NCI-H1048 (cell line): ENCODE measurements around the gene RBMS1.

Experiments
- DNase-seq: peaks from one replicate; lab custom pipeline; 2025; lab: John Stamatoyannopoulos, UW

Gene RBMS1, protein sequence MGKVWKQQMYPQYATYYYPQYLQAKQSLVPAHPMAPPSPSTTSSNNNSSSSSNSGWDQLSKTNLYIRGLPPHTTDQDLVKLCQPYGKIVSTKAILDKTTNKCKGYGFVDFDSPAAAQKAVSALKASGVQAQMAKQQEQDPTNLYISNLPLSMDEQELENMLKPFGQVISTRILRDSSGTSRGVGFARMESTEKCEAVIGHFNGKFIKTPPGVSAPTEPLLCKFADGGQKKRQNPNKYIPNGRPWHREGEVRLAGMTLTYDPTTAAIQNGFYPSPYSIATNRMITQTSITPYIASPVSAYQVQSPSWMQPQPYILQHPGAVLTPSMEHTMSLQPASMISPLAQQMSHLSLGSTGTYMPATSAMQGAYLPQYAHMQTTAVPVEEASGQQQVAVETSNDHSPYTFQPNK

DNA sequence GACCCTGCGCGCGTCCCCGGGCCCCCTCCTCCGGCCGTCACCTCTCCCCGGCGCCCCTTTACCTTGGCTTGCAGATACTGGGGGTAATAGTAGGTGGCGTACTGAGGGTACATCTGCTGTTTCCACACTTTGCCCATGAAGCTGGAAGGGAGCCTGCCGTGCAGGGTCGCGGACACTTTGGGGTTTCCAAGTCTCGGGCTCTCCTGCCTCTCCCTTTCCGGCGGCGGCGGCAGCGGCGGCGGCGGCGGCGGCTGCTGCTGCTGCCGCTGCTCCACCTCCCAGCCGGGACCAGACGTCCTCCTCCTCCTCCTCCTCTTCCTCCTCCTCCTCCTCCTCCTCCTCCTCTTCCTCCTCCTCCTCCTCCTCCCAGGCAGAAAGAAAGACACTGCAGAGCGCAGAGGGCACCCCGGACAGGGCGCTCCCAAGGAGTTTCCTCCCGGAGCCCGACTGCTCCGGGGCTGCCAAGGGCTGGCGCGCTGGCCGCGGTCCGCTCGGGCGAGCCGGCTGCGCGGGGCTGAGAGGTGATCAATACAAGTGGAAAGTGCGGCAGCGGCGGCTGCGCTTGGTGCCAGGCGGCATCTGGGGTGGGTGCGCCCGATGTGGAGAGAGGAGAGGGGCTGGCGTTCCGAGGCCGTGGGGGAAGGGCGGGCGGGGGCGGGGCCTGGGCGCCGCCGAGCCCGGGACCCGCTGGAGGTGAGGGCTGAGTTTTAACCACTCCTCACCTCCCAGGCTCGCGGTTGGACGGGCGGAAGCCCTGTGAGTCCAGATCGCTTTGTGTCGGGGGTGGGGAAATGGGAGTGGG, at the start of gene RBMS1:
TSS of gene RBMS1 (minus strand) at position 581 of the 802 bp plus-strand sequence. CDS start at position 137, 444 bp downstream.
- no peak for DNase-seq

DNA sequence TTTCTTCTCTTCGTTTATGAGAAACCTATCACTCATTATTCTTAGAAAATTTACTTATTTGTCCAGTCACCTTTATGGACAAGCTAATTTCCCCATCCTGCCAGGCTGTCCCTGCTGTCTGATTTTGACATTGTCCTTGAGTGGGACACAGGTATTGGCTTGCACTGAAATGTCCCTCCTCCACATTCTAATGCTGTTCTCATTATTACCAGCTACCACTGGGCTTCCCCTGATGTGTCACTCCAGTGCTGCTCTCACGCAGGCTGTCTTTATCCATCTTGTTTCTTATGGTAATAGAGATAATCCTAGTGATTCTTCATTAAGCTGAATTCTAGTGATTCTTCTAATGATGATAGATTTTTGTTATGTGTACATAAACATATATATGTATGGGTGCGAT, 48.1 kb upstream of the RBMS1 start:
- DNase-seq, result no peak

DNA sequence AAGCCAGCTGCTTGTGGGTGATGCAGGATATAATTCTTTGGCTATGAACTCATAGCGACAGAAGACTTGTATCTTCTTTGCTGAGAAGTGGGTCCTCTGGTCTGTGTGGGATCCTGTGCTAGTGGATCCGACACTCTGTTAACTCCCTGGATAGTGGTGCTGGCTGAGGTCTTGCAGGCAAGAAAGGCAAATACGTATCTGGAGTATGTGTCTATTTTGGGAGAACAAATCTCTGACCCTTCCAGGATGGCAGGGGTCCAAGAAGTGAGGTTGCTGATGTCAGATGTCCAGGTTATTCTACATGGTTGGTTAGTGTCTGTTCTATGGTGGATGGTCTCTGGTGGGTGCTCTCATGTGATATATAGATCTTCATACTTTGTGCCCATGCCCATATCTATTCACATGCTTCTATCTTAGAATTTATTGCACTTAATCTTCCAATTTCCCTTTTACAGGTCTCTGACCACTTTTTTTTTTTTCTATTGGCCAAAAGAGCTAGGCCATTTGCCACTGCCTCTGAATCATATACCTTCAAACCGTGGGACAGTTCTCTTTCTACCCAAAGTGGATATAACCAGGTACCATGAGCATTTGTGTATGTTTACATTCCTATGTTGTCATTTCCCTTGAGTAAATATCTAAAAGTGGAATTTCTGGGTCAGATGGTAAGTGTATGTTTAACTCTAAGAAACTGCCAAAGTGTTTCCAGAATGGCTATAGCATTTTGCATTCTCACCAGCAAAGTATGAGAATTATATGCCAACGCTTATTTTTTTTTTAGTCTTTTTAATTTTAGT, 45.1 kb upstream of the RBMS1 start:
- no peak for DNase-seq

DNA sequence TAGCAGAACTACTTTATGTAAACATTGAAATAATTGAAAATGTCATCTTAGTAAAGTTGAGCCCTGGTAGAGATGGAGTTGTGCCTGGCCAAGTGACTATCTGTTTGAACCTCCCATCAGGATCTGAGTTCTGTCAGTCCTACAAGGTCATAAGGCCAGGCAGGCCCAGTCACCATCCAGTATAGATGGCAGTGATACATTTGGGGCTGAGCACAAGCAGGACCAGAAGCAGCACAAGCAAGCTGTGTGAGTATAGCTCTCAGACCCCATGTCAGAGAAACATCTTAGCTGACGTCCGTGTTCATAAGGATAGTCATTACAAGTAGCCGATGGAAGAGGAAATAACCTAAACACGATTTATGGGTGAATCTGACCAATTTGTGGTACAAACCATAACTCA, 44.5 kb upstream of the RBMS1 start:
- no peak for DNase-seq

DNA sequence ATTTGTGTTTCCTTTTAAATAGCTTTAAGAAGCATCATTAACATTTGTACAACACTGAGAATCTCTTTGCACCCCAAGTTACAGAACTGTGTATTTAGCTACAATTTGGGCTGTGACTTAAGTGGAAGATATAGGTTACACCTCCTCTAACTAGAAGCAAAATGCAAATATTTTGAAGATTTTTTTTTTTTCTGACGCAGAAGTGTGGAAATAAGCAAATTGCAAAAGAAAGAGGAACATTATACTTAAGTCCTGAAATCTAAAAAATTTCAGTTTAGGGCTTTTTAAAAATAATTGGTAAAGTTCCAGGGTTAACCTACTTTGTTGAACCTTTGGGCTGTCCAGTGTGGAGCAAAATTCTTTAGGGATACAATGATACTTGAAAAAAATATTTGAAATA, 41.4 kb upstream of the RBMS1 start:
- DNase-seq, result no peak

DNA sequence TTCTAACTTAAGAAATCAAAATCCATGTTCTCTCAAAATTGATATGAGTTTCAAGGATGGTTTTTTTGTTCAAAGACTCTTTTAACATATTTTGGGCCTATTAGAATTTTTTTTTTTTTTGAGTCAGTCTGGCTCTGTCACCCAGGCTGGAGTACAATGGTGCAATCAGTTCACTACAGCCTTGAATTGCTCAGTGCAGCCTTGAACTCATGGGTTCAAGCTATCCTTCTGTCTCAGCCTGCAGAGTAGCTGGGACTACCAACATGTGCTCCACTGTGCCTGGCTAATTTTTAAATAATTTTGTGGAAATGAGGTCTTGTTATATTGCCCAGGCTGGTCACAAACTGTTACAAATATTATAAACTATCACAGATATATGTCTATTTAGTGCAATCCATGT, 40.6 kb upstream of the RBMS1 start:
- DNase-seq, result no peak

DNA sequence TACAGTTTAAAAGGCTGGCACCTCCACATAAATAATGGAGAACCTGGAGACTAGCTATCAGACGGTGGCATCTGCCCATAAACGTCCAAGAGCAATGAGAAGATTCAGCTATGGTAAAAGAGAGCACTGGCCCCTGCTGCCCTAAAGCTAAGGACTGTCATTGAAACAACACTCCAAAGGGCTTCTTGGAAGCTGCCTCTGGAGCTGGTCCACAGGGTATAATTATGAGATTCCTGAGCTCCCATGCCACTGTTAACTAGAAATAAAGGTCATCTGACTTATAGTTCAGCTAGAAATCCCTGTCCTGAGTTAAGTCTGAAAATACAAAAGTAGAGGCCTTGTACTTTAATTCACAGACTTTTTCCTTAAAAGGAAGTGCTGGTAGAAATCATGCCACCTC, 39.9 kb upstream of the RBMS1 start:
- no peak for DNase-seq

DNA sequence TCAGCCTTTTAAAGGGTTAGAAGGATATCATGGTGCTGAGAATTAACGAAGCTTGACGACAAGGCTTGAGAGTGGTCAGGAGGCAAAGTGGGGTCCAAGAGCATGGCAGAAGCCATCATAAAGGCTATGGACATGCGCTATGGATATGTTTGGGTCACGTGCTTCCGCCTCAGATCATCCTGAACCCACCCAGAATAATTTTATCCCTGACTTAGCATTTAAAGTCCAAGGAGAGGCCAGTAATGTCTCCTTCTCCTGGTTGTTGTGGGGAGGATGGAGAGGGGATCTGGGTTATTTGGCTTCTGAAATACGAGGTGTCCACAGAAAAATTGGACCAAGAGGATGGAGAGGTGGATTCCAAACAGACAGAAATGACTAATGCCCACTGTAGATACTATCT, 38.8 kb upstream of the RBMS1 start:
- no peak for DNase-seq

DNA sequence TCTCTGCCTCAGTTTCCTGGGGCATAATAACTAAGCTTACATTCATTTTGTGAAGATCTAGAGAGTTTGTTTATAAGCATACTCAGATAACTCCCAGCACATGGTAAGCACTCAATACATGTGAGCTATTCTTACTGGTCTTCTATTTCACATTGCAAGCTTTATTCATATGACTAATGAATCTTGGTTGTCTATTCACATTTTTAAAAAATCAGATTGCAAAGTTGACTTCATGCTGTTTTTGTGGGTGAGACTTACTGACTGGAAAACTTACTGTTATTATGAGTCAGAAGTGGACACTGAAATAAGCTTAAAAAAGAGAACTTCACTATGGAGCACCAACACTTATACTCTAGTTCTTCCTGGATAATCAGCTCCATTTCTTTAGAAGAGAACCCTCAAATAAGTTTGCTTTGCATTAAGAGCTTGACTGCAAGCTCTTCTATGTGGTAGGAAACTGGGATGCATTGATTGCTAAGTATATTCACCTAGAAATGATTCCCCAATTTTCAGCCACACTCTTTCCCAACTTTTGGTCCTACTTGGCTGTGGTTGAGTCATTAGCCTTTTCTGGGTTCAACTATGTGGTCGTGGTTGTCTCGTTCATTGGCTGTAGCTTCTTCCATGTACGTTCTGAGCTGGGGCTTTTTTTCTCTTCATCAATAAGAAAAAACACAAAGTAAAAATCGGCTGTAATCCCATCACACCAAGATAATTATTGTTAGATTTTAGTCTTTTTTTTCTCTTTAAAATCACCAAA, 29.5 kb upstream of the RBMS1 start:
- no peak for DNase-seq

DNA sequence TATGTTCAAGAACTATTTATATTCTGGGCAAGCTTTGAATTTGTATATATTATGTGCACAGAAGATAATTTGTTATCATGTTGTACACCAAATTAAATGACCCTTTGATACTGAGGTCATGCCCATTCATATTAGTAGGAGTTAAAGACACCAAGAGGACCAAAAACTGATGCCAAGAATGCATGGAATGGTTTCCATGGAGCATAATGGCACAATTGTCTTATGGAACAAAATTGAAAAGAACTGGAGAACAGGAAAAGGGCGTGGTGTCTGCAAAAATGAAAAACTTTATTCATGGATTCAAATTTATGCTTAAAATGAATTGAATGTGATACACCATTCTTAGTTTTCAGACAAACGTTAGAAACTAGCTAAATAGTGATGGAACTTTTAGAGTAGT, 24.1 kb upstream of the RBMS1 start:
- no peak for DNase-seq

DNA sequence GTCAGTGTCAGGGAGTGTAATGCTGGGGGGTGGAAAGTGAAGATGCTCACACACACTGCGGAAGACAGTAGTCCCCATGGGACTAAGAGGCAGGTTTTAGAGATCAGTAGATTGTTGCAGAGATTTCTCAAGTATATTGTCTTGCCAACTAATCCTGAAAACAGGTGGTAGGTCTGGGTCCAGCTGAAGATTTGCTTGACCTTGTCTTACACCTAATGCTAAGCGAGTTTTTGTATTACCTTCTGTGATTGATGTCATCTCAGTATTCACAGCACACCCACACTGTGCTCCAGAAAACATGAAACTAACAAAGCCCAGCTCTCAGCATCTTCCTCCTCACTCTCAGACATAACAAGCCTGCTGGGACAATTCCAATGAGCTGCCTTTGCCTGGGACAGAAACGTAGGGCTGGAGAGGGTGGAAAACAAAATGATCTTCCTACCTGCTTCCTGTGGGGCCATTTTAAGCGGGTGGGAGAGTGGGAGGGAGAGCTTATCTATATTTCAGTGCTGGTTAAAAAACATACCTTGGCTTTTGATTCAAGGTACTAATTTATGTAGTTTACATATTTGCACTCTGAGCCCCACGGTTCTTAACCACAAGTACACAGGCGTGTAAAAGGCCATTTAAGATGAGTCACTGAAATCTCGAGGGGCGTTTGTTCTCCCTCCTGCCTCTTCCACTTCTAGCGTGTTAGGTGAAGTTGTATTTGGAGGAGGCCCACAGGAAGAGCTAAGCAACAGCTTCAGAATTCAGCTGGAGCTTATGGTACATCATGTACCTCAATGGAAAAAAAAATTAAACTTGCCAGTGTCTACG, 23.1 kb upstream of the RBMS1 start:
- DNase-seq, result no peak

DNA sequence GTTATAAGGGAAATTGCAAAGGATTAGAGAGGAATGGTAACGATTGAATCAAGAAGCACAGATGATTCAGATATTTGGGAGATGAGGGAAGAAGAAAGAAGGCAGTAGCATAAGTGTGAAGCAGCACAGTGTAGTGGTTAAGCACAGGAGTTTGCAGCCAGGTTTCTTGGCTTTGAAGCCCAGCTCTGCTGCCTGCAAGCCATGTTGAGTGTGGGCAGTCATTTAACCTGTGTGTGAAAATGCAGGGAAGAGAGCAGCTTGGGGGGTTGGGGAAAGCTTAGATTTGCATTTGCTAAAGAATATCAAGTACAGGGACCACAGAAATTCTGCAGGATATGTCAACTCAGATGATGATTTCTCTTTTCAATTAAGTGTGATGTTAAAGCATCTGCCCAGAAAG, 21.5 kb upstream of the RBMS1 start:
- DNase-seq, result no peak

DNA sequence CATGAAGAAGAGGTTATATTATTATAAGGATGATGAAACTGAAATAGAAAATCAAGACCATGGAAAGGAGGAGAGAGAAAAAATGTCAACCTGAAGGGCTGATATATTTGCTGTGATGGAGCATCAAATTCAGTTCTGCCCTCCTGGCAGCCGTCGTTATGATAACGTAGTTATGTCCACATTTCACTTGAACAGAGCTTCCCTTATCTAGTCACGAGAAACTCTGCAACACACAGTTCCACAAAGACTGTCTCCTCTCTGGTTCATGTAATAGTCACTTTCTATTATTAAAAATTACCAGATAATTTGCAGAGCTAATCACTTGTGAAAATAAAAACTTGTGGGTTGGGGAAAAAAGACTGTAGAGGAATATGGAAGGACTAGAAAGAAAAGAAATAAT, 19.5 kb upstream of the RBMS1 start:
- DNase-seq, result no peak

DNA sequence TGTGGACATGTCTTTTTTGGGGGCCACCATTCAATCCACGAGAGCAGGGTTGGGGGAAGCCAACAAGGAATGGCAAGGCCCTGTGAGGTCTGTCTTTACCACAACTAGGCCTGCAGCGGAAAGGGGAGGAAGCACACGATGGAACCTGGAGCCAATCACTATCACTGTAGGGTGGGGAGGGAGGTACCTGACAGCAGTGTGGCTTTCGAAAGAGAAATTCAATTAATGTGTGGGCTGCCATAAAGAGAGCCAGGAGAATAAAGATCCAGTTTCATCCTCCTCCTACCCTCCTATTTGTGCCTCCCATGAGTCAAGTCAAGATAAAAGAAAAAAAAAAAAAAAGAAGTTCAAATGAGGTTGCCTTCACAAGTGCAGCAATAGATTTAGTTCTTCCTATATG, 18.9 kb upstream of the RBMS1 start:
- no peak for DNase-seq

DNA sequence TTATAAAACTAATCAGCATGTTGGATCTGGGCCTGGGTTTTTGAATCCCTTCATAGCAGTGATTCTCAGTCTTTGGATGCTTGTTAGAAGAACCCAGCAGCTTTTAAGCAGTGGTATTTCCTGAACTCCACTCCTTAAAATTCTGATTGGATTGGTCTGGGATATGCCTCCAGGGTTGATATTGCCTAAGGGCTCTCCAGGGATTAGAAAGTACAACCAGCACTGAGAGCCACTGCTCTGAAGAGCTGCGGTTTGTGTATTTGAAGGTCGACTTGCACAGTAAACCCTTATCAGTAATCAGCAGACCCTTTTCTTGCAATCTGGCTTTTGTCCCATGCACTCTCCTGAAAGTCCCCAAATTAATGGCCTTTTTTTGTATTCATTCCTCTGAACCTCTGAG, 17.0 kb upstream of the RBMS1 start:
- DNase-seq, result no peak

DNA sequence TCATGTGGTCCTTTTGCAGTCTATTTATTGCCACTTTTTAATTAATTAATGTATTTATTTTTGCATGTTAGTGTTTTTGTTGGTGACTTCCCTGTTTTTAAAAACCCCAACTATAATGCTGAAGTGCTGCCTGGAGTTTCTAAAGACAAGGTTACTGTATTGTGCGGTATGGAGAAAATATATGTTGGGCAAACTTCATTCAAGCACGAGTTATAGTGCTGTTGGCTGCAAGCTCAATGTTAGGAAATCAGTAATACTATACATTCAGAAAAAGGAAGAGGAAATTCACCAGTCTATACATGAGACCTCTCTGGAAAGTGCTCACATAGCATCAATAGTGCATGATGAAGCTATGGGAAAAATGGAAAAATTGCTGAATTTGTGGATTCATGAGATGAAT, 15.4 kb upstream of the RBMS1 start:
- no peak for DNase-seq

DNA sequence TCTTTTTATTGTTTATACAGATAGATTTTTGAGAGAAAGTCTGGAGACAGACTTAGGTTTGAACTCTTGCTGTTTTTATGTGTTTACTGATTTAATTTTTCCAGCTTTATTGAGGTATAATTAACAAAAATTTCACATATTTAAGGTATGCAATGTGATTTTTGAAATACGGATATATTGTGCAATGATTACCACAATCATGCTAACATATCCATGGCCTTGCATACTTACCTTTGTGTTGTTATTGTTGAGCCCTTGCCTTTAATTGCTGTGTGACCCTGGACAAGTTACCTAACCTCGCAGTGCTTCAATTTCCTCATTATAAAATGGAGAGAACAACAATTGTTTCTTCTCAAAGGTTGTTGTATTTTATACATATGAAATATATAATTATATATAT, 13.9 kb upstream of the RBMS1 start:
- no peak for DNase-seq

DNA sequence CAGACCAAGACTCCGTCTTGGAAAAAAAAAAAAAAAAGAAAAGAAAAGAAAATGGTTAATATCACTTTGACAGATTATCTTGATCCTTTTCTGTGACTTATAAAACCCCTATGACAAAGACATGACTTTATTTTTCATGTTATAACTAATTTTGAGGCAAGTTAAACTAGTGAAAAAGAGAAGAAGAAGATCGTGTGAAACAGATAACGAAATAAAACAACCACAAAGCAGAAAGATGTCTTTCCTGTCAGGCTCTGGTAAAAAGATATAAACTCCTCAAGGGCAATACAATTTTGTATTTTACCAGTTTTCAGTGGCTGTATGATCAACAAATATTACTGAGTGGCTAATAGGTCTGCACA, 13.4 kb upstream of the RBMS1 start:
- DNase-seq, result no peak

DNA sequence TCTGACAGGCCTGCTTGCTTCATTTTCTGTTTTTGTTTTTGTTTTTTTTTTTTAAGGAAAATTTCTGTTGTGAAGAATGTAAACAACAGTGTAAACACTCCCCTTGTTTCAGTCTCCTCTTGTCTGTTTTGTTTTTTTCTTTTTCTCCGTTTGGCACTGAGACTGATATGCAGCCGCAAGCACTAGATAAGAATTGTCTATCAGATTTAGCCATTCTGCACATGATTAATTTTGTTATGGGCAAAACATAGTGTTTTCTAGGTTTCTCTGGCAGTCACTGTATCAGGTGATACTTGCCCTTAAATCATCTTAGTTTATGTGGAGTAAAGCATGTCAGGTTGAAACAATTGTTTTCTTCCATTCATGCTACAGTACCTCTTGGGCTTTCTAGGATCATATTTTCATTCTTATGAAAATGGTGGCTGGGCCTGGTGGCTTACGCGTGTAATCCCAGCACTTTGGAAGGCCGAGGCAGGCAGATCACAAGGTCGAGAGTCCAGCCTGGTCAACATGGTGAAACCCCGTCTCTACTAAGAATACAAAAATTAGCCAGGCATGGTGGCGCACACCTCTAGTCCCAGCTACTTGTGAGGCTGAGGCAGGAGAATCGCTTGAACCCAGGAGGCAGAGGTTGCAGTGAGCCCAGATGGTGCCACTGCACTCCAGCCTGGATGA, 12.9 kb upstream of the RBMS1 start:
- no peak for DNase-seq

DNA sequence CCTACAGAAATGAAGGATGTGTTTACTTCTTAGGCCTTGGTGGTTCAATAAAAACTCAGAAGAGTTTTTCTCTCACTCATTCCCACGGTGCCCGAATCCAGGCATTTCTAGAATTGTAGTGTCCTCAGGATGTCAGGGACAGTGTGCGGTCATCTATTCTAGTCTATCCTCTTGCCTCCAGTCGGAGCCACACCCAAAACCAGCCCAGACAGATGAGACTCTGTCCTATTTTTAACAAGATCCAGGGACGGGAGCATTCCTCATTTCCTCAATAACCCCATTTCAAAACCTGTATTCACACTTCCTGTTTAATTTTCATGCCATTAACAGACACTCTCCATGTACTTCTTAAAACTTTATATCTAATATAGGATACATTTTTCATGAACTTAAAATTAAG, 11.6 kb upstream of the RBMS1 start:
- no peak for DNase-seq

DNA sequence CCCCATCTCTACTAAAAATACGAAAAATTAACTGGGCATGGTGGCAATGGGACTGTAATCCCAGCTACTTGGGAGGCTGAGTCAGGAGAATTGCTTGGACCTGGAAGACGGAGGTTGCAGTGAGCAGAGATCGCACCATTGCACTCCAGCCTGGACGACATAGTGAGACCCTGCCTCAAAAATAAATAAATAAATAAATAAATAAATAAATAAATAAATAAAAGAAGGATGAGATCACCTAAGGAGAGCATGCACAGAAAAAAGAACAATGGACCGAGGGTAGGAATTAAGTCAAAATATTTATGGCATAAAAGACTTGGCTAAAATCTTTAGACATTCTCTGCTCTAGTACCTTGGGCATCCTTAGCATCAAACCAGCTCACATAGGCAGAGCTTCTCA, 8.9 kb upstream of the RBMS1 start:
- no peak for DNase-seq
